Omental fat pad (tissue), 4 donors: ENCODE results near the gene PGM3. TPM values are rescaled to one million over a fixed set of nuclear protein-coding genes. Genes with fewer than 3 reads are reported as not detected.
A peak's percentile ranks its signal among the peaks of the same experiment; 100 is the strongest.

Source experiments
- ATAC-seq: fragments of 150-250 bp; one replicate; pipeline ENCODE4 v1.9.1; 2016; ENCODE audit warnings: mild to moderate bottlenecking, moderate library complexity; ENCODE audit not compliant: low FRiP score
- DNase-seq: peaks from one replicate; pipeline ENCODE4 v3.0.0-alpha.2; 2019; ENCODE audit warnings: low spot score
- CTCF ChIP-seq, 3 donors: fragments of 450-650 bp; IDR thresholded peaks; one replicate each; pipeline ENCODE4 v1.5.1; 2016 to 2017; ENCODE audit warnings: antibody characterized with exemption in 3 of 3, mild to moderate bottlenecking in 3 of 3, moderate library complexity in 2 of 3
- total RNA-seq, 4 donors: library from RNA; depleted of rRNA; stranded (reverse); fragments of >200 nt; gene quantifications; one replicate each; pipeline ENCODE4 v1.1.0, GENCODE V29; 2016

PGM3 gene
- total RNA-seq, 4 donors from 2014 or later: 22.5 to 81.3 (median 53.7) TPM

DNA sequence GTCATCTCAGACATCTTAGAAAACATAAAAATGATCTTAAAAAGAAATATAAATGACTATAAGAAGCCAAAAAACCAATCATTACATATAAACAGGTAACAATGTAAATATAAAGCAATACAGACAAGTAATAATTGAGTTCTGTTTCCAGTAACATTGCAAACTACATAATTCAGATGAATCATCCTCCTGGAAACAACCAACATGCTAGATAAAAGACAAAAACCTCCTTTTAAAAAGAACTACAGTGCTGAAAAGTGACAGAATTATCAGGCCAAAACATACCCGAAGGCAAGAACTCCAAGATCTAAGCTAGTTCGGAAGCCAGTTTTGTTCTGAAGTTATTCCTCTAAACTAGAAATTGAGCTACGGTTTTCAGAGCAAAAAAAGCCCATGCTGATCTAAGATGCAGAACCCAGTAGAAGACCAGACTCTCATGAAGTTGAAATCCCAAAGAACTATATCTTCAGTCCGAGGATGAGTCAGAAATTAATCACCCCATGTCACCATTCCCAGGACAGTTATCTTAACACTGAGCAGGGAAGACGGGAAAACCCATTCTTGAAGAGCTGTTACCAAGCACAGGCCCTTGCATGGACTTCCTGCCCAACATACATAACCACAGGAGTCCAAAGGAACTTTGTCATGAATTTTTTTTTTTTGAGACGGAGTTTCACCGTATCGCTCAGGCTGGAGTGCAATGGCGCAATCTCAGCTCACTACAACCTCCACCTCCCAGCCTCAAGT is 9.8 kb downstream of the PGM3 start:
- DNase-seq (peak; percentile 28), ATAC-seq (peak; percentile 98)
- no peak for TF ChIP-seq CTCF (IDR thresholded peaks at IDR 0.05)

DNA sequence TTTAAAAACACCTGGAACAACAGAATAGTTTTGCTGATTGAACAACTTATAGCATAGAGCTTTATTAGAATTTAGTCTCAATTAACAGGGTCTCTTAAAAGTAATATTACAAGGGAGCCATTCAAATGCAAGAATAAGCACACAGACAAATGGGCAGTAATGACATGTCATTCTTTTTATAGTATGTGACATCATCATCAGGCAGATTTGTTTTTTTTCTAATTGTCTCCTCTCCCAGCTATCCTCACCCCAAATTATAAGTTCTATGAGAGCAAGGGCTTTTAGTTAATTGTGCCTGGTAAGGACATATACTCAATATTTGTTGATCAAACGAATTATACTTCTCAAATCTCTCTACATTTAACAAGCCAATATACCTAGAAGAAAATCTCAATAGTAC is 11.0 kb downstream of the PGM3 start:
- no peak for ATAC-seq
- no peak for DNase-seq
- TF ChIP-seq CTCF (IDR thresholded peaks at IDR 0.05): no peak

DNA sequence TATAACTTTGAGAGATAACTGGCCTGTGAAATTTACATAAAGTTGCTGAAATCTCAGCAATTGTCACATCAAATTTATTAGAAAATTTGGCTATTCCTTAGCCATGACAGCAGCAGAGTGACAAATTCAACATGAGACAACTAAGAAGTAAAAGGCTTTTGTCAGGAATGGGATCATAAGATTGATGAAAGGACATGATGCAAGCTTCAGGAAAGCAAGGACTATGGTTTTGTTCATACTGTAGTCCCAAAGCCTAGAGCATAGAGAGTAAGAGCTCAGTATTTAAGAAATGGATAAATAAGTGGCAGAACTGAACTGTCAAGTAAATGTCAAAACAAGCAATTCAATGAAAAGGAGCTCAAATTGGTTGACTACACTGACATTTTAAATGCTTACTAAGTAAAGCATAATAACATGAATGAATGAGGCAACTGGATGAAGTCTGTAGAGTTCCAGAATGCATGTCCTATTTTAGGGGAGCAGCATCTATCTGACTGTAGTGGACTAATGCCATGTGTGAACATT is 12.6 kb downstream of the PGM3 start:
- TF ChIP-seq CTCF (IDR thresholded peaks at IDR 0.05): no peak
- no peak for ATAC-seq
- no peak for DNase-seq

- no peak for ATAC-seq
- no peak for DNase-seq
- no peak for TF ChIP-seq CTCF (IDR thresholded peaks at IDR 0.05)
Observed at GRCh38 chr6:83176246-83176645, 16.8 kb downstream of the PGM3 start.

- ATAC-seq: no peak
- TF ChIP-seq CTCF (IDR thresholded peaks at IDR 0.05): no peak
- no peak for DNase-seq
Observed at GRCh38 chr6:83169511-83169910, 23.6 kb downstream of the PGM3 start.

DNA sequence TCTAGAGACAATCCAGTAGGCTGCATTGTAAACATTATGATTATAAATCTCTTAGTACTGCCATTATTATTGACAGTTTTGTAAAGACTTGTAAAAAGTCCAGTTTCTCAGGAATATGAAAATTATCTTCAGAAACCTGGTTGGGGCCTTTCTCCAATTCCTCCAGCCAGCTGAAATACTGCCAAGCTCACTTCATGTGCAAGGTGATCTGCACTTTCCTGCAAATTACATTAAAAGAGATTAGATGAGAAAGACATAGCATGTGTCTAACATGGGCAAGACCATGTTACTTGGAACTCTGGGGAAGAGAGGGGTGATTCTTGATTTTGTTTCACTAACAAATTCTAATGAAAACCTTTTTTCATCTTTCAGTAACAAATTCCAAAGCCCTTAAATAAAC is 24.0 kb downstream of the PGM3 start:
- ATAC-seq (no peak), DNase-seq (no peak)
- no peak for TF ChIP-seq CTCF (IDR thresholded peaks at IDR 0.05)

GRCh38 chr6:83168556-83168955 is 24.5 kb downstream of the PGM3 start:
- no peak for ATAC-seq
- DNase-seq: no peak
- TF ChIP-seq CTCF (IDR thresholded peaks at IDR 0.05): no peak
